ENCODE results near the gene TMEM123. TPM values are rescaled to one million over a fixed set of nuclear protein-coding genes. Genes with fewer than 3 reads are reported as not detected.

The TMEM123 gene
- total and polyA plus RNA-seq, 2 of the 13 experiments (the other 11 are each of a cell fraction or from before 2014, with no cell fraction given) = 365 to 2,761 TPM

GRCh38 chr11:102451681-102452460 is 694 bp downstream of the TMEM123 start (continued):
- TF ChIP-seq ZBTB26 (CRISPR knock-in tag; IDR thresholded peaks at IDR 0.05; ENCODE audit: borderline replicate concordance) (no peak), KLF16 (CRISPR knock-in tag; IDR thresholded peaks at IDR 0.05) (peak in 1 of 2 experiments; percentile 84; a peak in 2 of 4 replicates), ZNF746 (CRISPR knock-in tag; IDR thresholded peaks at IDR 0.05) (no peak), MED13 (CRISPR knock-in tag; IDR thresholded peaks at IDR 0.05) (peak; percentile 40; the same call in 1 of the 2 replicates), ZNF562 (CRISPR knock-in tag; IDR thresholded peaks at IDR 0.05; ENCODE audit: borderline replicate concordance) (no peak), HMGXB3 (CRISPR knock-in tag; IDR thresholded peaks at IDR 0.05; ENCODE audit: borderline replicate concordance) (peak; percentile 18; the same call in 1 of the 2 replicates), ARNT2 (CRISPR knock-in tag; IDR thresholded peaks at IDR 0.05; ENCODE audit: low read depth) (0 out of 2 replicates have a peak, but pooled peaks have one; percentile 47), AGO1 (IDR thresholded peaks at IDR 0.05; ENCODE audit: low read depth, low read length, poor library complexity, severe bottlenecking) (no peak), BCLAF1 (IDR thresholded peaks at IDR 0.05) (no peak), ZNF276 (CRISPR knock-in tag; IDR thresholded peaks at IDR 0.05; ENCODE audit: low read depth) (no peak), ZNF773 (CRISPR knock-in tag; IDR thresholded peaks at IDR 0.05; ENCODE audit: borderline replicate concordance) (no peak), GABPA (IDR thresholded peaks at IDR 0.05; ENCODE audit: low read depth, low read length) (no peak), GABPA (CRISPR knock-in tag; IDR thresholded peaks at IDR 0.05; ENCODE audit: low read depth) (peak; percentile 47; the same call in 1 of the 2 replicates), KDM4B (CRISPR knock-in tag; IDR thresholded peaks at IDR 0.05) (peak; percentile 36; the same call in 1 of the 2 replicates), PBX2 (CRISPR knock-in tag; IDR thresholded peaks at IDR 0.05) (no peak)

Data from HepG2 (cell line).